ENCODE results near the gene OSBPL5.
"Not testable (repeated sequence)": the region's sequence is repeated elsewhere in the genome, so short reads cannot be mapped to it uniquely, and the experiment has no call there.

The OSBPL5 gene

DNA sequence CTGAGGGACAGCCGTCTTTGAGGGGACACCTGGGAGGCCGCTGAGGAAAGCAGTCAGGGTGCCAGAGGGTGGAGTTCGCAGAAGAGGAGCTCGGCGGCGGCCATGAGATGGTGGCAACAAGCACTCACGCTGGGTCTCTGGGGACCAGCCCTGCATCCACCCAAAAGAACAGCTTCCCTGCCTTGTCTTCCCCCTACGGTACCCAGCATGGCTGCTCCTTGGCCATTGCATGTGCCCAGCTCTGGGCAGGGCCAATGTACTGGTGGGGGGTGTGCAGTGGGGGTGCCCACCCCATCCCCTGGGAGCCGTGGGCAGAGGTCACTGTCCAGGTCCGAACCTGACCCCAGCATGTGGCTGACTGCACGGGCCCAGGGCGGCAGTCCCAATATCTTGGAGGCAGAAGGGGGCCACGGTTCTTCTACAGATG, 42.3 kb downstream of the OSBPL5 start:
- no peak for DNase-seq (ENCODE audit: low read depth in 2 of 2)

DNA sequence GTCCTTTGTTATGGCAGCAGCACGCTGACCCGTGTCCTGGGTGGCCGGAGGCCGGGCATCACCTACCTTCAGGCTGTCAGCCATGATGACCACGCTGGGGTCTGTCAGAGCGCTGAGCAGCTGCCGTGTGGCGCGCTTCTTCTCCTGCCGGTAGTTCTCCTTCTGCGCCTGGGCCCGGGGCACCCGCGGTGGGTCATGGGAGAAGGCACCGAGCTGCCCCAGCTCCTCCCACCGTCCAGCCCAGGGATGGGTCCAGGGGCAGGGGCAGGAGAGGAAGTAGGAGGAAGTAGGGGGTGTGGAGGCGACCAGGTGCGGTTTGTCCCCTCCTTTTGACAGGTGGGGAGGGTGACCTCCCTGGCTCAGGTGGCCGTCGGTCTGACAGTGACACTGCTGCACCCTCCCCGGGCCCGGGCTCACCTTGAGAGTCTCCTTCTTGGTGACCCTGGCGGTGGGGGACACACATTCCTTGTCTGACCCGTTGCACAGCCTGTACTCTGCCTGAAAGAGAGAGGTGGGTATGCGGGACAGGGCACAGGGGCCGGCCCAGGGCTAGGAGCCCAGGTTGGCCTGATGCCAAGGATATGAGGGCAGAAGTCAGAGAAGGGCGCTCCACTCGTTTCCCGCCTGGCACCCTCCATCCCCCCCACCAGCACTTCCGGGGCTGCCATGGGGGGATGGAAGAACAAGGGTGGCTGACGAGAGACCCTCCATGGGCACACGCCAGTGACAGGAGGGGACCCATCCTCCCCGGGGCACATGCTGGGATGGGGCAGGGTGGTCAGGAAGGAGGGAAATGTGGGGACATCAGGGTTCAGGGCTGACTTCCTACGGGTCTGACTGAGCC, 43.0 kb downstream of the OSBPL5 start:
- no peak for DNase-seq (ENCODE audit: low read depth in 2 of 2)

DNA sequence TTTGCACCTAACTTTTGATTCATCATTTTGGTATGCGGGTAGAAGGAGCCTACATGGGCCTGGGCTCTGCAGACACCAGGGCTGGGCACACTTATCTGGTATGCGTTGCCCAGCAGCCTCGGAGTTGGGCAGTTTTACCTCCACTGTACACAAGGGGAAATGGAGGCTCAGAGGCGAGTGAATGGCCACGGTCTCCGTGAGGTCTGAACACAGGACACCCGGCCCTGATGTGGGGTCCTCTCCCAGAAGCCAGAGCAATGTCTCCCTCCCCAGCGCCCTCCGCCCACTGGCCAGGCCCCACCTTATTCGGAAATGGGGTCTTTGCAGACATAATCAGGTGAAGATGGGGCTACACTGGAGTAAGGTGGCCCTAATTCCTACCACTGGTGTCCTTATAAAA, 43.7 kb downstream of the OSBPL5 start:
- DNase-seq (ENCODE audit: low read depth in 2 of 2): no peak

DNA sequence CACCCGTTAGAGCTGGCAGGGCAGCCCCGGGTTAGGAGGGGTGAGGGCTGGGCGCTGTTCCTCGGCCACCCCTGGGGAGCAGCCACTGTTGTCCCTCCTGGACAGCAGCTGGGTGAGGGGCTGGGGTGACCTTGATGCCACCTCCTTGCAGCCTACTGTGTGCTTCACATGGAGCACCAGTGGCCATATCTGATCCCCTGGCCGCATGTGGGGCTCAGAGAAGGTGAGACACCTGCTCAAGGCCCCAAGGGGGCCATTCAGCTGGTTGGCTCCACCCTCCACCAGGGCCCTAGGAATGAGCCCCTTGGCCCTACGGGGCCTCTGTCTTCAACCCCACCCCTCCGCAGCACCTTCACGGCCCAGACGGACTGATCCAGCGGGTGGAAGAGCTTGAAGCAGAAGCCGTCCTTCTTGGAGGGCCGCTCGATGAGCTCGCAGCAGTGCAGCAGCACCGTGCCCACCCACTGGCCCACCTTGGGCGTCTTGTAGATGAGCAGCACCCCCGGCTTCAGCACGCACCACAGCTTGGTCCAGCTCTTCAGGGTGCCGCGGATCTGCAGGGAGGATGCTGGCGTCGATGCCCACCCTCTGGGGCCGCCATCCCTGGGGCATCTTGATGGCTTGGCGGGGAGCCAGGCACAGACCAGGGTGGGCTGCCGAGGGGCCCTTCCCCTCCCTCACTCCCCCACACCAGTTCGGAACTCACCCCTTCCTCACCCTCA, 44.9 kb downstream of the OSBPL5 start:
- DNase-seq (ENCODE audit: low read depth in 2 of 2): no peak

DNA sequence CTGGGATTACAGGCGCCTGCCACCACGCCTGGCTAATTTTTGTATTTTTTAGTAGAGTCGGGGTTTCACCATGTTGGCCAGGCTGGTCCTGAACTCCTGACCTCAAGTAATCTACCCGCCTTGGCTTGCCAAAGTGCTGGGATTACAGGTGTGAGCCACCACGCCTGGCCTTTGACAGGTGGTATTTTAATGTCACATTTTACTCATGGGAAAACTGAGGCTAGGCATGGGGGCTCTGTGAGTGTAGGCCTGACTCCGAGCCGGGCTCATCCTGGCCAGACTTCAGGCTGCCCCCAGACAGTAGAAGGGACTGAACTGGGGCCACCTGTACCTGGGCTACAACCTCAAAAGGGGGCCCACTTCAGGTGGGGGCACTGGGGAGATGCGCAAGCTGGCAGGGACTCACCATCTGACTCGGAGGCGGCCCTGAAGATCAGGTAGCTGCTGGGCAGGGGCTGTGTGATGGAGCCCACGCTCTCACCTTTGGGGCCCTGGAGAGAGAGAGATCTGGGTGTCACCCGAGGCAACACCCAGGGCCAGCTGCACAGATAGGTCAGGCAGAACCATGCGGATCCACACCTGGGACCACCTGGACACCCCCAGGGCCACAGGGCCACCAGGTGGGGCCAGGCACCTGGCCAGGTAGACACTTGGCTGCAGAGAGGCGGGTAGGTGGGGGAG, 45.8 kb downstream of the OSBPL5 start:
- no peak for DNase-seq (ENCODE audit: low read depth in 2 of 2)

DNA sequence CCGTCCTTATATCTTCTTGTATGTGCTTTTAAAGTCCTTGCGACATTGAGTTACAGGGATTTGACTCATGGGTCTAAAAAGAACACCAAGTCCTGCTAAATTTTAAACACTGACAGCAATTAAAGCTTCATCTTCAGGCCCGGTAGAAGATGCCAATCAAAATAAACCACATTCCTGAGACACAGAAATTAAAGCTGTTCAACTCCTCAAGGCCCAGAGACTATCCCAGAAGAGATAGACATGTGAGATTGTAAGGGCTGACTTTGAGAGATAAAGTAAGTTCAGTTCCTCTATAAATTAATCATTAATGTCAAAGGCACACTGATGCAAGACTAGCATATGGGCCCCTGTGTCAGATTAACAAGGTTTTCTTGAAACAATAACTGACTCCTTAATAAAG, 49.8 kb downstream of the OSBPL5 start:
- DNase-seq (ENCODE audit: low read depth in 2 of 2): no peak

DNA sequence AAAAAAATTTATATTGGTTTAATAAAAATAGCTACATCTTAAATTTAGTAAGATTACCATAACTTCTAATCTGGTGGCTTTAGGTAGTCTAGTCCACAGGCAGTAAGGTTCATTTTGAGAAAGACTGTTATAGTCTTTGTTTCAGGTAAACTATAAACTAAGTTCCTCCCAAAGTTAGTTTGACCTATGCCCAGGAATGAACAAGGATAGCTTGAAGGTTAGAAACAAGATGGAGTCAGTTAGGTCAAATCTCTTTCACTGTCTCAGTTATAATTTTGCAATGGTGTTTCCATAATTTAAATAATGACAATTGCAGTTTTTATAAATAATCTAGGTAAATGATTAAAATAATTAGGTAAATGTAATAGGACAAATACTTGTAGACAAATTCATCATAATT, 51.4 kb downstream of the OSBPL5 start:
- not testable (repeated sequence) for DNase-seq (ENCODE audit: low read depth in 2 of 2)

DNA sequence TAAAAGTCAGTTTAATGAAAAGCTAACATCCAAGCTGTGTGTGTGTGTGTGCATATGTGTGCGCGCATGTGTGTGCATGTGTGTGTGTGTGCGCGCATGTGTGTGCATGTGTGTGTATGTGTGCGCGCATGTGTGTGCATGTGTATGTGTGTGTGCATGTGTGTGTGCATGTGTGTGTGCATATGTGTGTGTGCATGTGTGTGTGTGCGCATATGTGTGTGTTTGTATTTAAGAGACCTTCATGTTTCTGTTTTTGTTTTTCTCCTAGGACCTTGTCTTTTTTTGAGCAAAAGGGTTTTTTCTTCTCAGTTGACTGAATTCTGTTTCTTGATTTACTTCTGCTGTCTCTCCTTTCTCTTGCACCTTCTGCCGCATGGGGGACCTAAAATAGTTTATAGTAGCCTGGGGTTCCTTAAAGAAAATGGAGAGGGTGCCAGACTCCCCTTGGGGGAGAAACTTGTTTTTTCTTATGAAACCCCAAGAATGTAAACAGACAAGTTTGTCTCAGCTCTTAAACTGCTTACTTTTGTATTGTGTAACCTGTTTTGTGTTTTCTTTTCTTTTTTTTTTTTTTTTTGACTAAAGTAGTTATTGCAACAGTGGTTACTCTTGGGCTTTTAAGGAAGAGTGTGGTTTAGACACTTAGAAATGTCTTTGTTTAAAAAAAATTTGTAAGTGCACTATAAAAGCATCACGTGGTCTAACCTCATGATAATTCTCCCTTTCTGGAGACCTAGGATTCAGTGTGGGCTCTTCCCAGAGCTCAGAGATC, 53.0 kb downstream of the OSBPL5 start:
- no peak for DNase-seq (ENCODE audit: low read depth in 2 of 2)

DNA sequence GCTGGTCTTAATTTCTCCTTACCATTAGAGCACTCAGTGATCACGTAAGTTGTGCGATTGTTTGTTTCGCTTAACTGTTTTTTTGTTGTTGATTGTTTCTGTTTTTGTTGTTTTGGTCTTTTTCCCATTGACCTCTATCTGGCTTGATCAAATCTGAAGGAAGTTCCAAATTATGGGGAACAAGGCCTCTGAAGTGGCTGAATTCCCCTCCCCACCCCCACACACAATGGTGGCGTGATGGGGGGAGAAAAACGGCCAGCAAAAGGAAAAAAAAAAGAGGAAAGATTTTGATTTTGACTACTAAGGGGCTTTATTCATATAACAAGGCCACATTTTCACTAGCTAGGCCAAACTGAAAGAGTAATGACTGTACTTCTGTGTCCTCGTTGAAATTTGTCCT, 53.6 kb downstream of the OSBPL5 start:
- DNase-seq (ENCODE audit: low read depth in 2 of 2): no peak

DNA sequence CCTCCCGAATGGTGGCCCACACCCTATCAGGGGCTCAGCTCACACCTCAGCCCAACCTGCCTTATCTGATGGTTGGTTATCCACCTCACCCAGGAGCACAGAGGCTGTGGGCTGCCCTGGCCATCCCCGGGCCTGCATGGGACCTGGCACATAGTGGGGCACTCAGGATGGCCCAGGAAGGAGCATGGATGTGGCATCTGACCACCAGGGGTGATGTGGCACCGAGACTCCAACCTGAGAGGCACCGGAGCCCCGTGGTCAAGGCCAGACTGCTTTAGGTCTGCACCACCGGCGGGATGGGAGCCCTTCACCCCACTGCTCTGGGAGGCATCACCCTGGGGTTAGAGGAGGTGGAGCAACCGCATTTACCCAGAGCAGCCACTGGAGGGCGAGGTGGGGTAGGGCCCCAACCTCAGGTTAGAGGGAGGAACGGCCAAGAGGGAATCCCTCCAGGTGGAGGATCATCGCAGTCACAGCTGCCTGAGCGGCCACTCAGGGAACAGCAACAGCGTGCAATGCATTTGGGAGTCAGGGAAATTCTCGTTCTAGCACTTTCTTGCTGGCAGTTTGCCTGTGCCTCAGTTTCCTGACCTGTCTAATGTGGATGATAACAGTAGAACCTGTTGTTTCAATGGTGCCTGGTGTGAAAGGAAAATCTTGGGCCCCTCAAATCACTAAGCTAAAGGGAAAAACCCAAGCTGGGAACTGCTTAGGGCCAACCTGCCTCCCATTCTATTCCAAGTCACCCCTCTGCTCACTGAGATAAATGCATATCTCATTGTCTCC, 55.0 kb downstream of the OSBPL5 start:
- peak in 1 of 2 experiments; percentile 25 for DNase-seq (ENCODE audit: low read depth in 2 of 2)

DNA sequence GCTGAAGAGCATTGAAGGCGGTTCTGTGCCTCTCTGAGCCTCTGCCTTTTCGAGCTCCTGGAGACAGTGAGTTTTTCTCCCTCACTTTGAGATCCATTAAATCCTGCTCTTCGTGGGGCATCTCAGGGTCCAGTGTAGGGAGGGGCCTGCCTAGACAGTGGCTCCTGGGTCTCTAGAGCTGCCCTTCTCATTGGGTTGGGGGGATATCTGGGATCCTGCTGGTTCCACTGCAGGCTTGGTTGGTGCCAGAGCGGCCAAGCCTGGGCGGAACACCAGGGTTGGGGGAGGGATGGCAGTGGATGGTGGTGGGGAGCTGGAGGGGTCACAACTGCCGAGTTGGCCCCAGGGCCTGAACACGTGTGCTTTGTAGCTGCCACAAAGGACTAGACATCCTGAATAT, 55.7 kb downstream of the OSBPL5 start:
- no peak for DNase-seq (ENCODE audit: low read depth in 2 of 2)

DNA sequence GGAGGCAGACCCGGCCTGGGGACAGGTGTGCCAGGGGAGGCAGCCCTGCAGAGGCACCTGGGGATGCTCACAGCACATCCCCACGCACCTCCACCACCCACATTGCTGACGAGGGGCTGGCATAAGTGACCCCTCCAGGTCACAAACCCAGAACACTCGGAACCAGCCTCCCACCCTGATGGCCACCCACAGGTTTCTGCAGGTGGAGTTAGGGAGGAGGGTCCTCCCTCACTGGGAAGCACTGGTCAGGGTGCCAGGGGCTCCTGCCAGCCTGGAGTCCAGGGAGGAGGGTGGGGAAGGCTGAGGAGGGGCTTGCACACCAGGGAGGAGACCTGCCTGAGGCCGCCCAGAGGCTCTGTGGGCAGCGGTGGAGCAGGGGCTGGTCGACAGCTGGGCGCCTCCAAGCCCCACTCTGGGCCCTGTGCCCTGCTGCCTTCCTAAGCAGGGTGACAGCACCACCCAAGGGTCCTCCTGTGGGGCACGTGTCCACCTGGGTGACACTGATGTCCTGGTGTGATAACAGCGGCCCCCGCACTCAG, 56.9 kb downstream of the OSBPL5 start:
- no peak for DNase-seq (ENCODE audit: low read depth in 2 of 2)

DNA sequence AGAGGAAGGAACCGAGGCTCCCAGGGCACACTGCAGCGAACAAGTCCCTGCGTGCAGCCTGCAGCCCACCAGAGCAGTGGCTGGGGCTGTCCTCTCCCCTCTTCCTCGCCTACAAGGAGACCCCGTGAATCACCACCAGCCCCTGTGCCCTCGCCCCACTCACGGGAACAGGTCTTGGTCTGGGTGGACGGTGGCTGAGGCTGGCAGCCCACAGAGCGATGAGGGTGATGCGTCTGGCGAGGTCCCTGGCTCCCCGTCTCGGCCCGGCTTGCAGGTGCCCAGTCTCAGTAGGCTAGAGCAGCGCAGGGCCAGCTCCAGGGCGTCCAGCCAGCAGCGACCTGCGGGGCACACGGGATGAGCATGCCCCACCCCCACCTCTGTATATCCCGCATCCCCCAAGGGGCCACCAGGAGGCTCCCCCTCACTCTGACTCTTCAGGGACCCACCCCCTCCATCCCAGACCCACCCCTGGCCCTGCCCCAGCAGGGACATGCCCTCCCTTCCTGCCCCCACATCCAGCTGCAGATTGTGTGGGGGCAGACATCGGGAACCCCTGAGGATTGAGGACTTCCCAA, 57.4 kb downstream of the OSBPL5 start:
- no peak for DNase-seq (ENCODE audit: low read depth in 2 of 2)

DNA sequence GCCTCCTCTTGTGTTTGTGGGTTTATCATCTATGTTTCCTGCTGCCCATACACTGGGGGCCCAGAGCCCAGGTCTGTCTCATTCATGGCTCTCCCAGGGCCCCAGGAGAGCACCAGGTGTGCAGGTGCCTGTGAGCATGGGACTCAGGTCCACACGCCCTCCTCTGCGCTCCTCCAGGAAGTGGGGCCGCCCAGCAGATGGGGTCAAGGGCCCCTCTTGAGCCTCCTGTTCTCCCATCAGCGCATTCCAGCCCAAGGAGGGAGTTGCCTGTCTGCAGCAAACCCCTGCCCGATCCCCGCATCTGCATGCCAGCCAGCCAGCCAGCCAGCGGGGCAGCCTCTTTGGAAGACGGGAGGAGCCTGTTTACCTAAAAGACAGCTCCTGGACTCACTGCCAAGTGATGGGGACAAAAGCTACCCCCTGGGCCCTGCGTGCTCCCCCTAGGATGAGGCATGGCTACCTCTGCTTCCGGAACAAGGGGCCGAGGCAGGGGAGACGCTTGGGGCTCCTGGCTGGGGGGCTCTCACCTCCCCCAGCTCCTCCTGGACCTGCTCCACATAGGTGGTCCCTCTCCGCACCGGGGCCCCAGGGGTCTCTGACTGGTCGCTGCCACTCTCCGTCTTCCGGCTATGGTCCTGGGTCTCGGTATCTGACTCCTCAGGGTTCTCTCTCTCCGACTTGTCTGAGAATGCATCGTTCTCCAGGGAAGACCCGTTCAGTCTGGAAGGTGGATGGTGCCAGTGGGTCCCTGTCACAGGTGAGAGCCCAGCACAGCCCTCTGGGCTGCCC, 58.2 kb downstream of the OSBPL5 start:
- no peak for DNase-seq (ENCODE audit: low read depth in 2 of 2)

DNA sequence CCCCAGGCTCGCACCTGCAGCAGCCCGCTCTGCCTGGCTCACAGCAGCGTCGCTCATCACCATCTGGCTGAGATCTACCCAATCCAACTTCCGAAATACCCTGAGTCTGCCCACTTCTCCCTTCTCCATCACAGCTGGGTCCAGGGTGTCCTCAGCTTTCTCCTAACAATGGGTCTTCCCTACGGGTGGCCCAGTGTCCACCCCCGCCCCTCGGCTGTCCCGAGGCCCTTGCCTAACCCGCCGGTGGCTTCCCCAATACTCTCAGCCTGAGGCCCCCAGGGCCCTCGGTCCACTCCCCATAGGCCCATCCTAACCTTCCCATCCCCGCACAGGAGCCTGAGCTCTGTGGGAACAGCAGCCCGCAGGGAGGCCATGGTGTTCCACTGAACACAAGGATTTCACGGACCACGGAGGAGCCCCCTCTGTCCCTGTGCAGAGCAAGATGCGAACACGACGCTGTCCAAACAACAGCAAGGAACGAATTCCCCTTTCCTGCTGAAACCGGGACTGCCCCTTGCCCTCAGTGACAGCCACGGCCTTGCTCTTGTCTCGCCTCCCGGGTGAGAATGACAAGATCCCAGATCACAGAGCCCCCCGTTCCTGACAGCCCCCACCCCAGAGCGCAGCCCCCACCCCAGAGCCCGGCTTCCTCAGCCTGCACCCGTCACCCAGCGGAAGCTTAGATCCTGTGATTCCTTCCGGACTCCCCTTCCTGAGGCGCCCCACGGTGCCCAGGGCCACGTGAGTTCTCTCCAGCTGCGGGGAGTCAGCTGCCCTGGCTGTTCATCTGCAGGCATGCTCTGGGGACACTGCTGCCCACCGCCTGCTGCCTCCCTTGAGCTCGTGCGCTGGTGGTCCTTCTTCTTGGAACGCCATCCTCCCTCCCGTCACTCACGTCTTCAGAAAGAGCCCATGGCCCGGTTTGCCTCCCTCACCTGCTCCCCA, 59.0 kb downstream of the OSBPL5 start:
- no peak for DNase-seq (ENCODE audit: low read depth in 2 of 2)

DNA sequence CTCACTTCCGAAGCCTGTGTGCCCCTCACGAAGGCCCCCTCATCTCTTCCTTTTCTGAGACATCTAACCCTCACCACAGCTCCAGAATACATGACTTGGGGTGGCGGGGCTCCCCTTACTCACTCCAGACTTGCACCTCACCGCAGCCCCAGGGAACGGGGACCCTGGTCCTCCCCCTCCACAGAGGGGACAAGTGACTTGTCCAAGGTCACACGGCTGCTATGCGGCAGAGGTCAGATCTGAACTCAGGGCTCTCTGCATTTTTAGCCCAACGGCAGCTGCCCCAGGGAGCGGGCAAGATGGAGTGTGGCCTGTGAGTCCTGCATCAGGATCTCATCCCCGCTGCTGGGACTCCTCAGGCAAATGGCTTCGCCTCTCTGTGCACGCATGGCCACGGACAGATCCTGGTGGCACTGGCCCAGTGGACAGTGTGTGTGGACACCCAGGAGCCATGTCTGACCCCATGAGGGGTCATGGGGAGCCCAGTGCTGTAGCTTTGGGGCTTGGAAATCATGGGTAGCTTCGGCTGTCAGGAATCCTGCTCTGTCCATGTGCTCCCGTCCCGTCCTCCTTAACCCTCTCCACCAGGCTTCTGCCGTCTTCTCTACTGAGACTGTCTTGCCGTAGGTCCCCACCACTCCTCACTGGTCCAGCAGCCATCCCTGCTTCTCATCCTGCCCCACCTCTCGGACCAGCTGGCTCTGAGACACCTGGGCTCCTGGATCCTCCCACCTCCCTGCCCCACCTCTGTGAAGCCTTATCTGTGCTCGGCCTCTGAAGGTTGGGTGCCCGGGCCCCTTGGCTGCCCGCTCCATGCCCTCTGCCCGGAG, 59.9 kb downstream of the OSBPL5 start:
- no peak for DNase-seq (ENCODE audit: low read depth in 2 of 2)

DNA sequence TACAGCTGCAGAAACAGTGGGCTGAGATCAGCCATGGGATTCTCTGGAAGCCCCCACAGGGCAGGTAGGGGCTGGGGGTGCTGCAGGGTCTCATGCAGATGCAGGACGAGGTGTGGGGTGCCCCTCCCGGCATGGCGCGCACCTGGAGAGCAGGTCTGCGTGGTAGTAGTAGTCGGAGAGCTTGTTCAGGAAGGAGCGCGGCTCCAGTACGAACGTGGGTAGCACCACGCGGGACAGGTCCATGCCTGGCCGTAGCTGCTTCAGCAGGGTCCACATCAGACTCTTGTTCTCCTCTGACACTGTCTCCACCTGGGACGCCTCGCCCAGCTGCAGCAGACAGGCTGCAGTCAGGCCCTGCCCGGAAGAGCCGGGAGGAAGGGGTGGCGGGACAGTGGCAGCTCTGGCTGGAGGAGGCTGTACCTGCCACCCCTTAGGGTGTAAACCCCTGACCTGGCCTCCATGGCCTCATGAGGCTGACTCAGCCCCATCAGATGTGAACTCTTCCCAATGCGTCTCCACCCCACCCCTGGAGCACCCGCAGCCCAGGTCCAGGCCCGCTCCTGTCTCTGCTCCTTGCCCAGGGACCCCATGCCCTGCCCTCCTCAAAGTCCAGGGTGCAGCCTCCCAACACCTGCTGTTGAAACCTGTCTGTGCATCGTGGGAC, 60.9 kb downstream of the OSBPL5 start:
- no peak for DNase-seq (ENCODE audit: low read depth in 2 of 2)

Measured in stimulated activated CD4-positive, alpha-beta T cell treated with anti-CD3 and anti-CD28 coated beads, Interleukin-12 subunit alpha, Interleukin-12 subunit beta, amount 100 ng/mL, for 24 hours (primary cell).